Body of pancreas (tissue), 4 donors: ENCODE measurements around the gene CRYM. TPM values are rescaled to one million over a fixed set of nuclear protein-coding genes. Genes with fewer than 3 reads are reported as not detected.
"Not testable (repeated sequence)": the region's sequence is repeated elsewhere in the genome, so short reads cannot be mapped to it uniquely, and the experiment has no call there.

Experiments used
- ATAC-seq: fragments of 150-250 bp; one replicate; pipeline ENCODE4 v1.9.1; 2016
- DNase-seq, 4 donors: peaks; one replicate each; pipeline ENCODE4 v3.0.0-alpha.2; 2019
- H3K27ac ChIP-seq, 4 donors: fragments of 200-600 bp; sonication (generic); 1 replicate in 3 of 4; 2 replicates in 1 of 4; pipeline versions ENCODE4 v1.5.1 to v1.6.1; 2016 to 2019; ENCODE audit warnings: mild to moderate bottlenecking in 1 of 4, mixed read lengths in 1 of 4, moderate library complexity in 1 of 4
- H3K27me3 ChIP-seq, 2 donors: fragments of 200-600 bp; sonication (generic); one replicate each; pipeline ENCODE4 v1.6.0; 2016; ENCODE audit warnings: mild to moderate bottlenecking in 1 of 2
- H3K36me3 ChIP-seq, 2 donors: fragments of 200-600 bp; sonication (generic); replicated peaks in 1 of 2; 2 replicates each; pipeline ENCODE4 v1.5.1; 2016; ENCODE audit warnings: low read depth in 2 of 2; ENCODE audit not compliant: insufficient read depth in 1 of 2
- H3K4me1 ChIP-seq: fragments of 200-600 bp; sonication (generic); one replicate; pipeline ENCODE4 v1.6.0; 2016
- H3K4me3 ChIP-seq, 2 donors: fragments of 200-600 bp; sonication (generic); 1 replicate in 1 of 2; 2 replicates in 1 of 2; pipeline ENCODE4 v1.5.1; 2016 to 2019
- H3K9me3 ChIP-seq, 3 donors: fragments of 200-600 bp; sonication (generic); 1 replicate in 2 of 3; 2 replicates in 1 of 3; pipeline ENCODE4 v1.5.1; 2016
- CTCF ChIP-seq, 7 experiments: fragments of 450-650 bp in 4 of 7; fragments of 200-600 bp in 3 of 7; sonication (generic) in 3 of 7; IDR thresholded peaks; one replicate each; pipeline ENCODE4 v1.5.1; 2016 to 2019; ENCODE audit warnings: antibody characterized with exemption in 7 of 7
- POLR2A ChIP-seq, 3 donors: fragments of 450-650 bp; IDR thresholded peaks; one replicate each; pipeline ENCODE4 v1.6.1; 2016; ENCODE audit warnings: antibody characterized with exemption in 3 of 3, mild to moderate bottlenecking in 2 of 3
- WGBS, 2 donors: methylation state at CpG; one replicate each; pipeline ENCODE4 v1.1.5; 2017; 5-methylcytosine and 5-hydroxymethylcytosine counted together
- intact Hi-C: fragments of 100-400 bp; cut with DNase I; formaldehyde crosslinking; loops from one replicate; pipeline ENCODE4 v1.15.1; 2023
- total RNA-seq, 2 donors: library from RNA; depleted of rRNA; stranded (reverse); fragments of >200 nt; gene quantifications; one replicate each; pipeline ENCODE4 v1.1.0, GENCODE V29; 2016

CRYM gene
- total RNA-seq, 2 donors from 2014 or later, result 0.78 TPM; not detected in 1

DNA sequence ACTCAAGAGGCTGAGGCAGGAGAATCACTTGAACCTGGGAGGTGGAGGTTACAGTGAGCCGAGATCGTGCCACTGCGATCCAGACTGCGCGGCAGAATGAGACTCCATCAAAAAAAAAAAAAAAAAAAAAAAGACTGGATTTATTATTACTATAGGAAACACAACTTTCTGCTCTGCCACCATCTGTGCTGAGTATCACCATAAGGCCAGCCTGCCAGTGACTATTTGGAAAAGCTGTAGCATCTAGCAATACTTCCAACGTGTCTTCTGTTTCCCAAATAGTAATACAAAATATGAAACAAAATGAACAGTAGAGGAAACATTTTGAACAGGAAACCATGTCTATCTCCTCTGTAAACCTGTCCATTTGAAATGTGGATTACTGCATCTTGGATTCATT lies 43.6 kb upstream of the CRYM start:
- Histone ChIP-seq H3K27me3 (no peaks in the 10 kb centered on the region), H3K9me3 (no peaks in the 10 kb centered on the region), H3K4me3 (no peak overlapping the region), H3K36me3 (no peaks in the 10 kb centered on the region), H3K27ac (no peak overlapping the region), H3K4me1 (no peaks in the 10 kb centered on the region)
- TF ChIP-seq CTCF (IDR thresholded peaks at IDR 0.05) (no peak), POLR2A (IDR thresholded peaks at IDR 0.05) (no peak)
- WGBS, 2 donors, result 95% methylated on average over 6 of the region's 6 CpGs
- ATAC-seq (no peak), DNase-seq (no peak)
- intact Hi-C loops, result no loop called here

- Histone ChIP-seq H3K9me3 (no peaks in the 10 kb centered on the region), H3K27ac (no peak overlapping the region), H3K27me3 (no peaks in the 10 kb centered on the region), H3K36me3 (no peaks in the 10 kb centered on the region), H3K4me1 (no peaks in the 10 kb centered on the region), H3K4me3 (no peak overlapping the region)
- ATAC-seq (no peak), DNase-seq (no peak)
- intact Hi-C loops, result no loop called here
- WGBS, 2 donors, result 79 to 94% methylated on average over 1 of the region's 1 CpG
- TF ChIP-seq CTCF (IDR thresholded peaks at IDR 0.05), result no peak
- no peak for TF ChIP-seq POLR2A (IDR thresholded peaks at IDR 0.05)
Observed at GRCh38 chr16:21314339-21314738, 36.2 kb upstream of the CRYM start.

DNA sequence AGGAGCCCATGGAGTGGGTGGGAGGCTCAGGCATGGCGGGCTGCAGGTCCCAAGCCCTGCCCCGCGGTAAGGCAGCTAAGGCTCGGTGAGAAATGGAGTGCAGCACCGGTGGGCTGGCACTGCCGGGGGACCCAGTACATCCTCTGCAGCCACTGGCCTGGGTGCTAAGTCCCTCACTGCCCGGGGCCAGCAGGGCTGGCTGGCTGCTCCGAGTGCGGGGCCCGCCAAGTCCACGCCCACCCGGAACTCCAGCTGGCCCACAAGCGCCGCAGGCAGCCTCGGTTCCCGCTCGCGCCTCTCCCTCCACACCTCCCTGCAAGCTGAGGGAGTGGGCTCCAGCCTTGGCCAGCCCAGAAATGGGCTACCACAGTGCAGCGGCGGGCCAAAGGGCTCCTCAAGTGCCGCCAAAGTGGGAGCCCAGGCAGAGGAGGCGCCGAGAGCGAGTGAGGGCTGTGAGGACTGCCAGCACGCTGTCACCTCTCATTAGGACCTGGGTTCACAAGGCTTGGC lies 34.8 kb upstream of the CRYM start:
- DNase-seq, H3K4me1 ChIP-seq, H3K27ac ChIP-seq, H3K9me3 ChIP-seq, intact Hi-C loops, H3K27me3 ChIP-seq, H3K36me3 ChIP-seq, H3K4me3 ChIP-seq, ATAC-seq: not testable (repeated sequence)
- whole genome bisulfite sequencing, 2 donors, result 96% methylated on average over 25 of the region's 25 CpGs; no CpG with 5 or more reads in 1 of the 2 donors

DNA sequence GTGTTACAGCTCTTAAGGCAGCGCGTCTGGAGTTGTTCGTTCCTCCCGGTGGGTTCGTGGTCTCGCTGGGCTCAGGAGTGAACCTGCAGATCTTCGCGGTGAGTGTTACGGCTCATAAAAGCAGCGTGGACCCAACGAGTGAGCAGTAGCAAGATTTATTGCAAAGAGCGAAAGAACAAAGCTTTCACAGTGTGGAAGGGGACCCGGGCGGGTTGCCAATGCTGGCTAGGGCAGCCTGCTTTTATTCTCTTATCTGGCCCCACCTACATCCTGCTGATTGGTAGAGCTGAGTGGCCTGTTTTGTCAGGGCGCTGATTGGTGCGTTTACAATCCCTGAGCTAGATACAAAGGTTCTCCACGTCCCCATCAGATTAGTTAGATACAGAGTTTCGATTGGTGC lies 34.0 kb upstream of the CRYM start:
- whole genome bisulfite sequencing, 2 donors, result 82 to 83% methylated on average over 18 of the region's 18 CpGs

DNA sequence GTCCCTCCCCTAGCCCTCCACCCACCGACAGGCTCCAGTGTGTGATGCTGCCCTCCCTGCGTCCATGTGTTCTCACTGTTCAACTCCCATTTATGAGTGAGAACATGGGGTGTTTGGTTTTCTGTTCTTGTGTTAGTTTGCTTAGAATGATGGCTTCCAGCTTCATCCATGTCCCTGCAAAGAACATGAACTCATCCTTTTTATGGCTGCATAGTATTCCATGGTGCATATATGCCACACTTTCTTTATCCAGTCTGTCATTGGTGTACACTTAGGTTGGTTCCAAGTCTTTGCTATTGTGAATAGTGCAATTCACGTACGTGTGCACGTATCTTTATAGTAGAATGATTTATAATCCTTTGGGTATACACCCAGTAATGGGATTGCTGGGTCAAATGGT lies 28.6 kb upstream of the CRYM start:
- H3K4me3 ChIP-seq, H3K9me3 ChIP-seq, H3K27me3 ChIP-seq, DNase-seq, H3K27ac ChIP-seq, intact Hi-C loops, ATAC-seq, H3K36me3 ChIP-seq, H3K4me1 ChIP-seq: not testable (repeated sequence)
- 92 to 98% methylated on average over 3 to 5 of the region's 5 CpGs for WGBS, 2 donors

More for the DNA sequence above, 34.0 kb upstream of the CRYM start:
- H3K27me3 ChIP-seq, H3K4me1 ChIP-seq, intact Hi-C loops, H3K4me3 ChIP-seq, DNase-seq, H3K36me3 ChIP-seq, ATAC-seq, H3K9me3 ChIP-seq, H3K27ac ChIP-seq: not testable (repeated sequence)

GRCh38 chr16:21302898-21303528 lies 24.9 kb upstream of the CRYM start:
- H3K36me3 ChIP-seq, result no peaks in the 10 kb centered on the region
- TF ChIP-seq POLR2A (IDR thresholded peaks at IDR 0.05) (no peak), CTCF (IDR thresholded peaks at IDR 0.05) (no peak)
- no peaks in the 10 kb centered on the region for H3K9me3 ChIP-seq
- no peak overlapping the region for H3K4me3 ChIP-seq
- intact Hi-C loops, result no loop called here
- ATAC-seq, result no peak
- peaks cover 10% of the 10 kb centered on the region for H3K4me1 ChIP-seq
- DNase-seq, result no peak
- WGBS, 2 donors, result 75 to 81% methylated on average over 4 of the region's 4 CpGs
- H3K27ac ChIP-seq, result no peak overlapping the region
- H3K27me3 ChIP-seq, result no peaks in the 10 kb centered on the region
